ENCODE results near the gene CLDN19. TPM values are rescaled to one million over a fixed set of nuclear protein-coding genes. Genes with fewer than 3 reads are reported as not detected.
"Not testable (repeated sequence)": the region's sequence is repeated elsewhere in the genome, so short reads cannot be mapped to it uniquely, and the experiment has no call there.

CLDN19 gene
- total RNA-seq, 1 experiment from 2014 or later = 0.05 TPM

- no peaks in the 10 kb centered on the region for H3K36me3 ChIP-seq (ENCODE audit: control insufficient read depth, insufficient read depth, low read length)
- POLR2A ChIA-PET = no interaction called here
- DNase-seq (ENCODE audit: low read depth, low spot score) (no peak), ATAC-seq (no peak)
- no peak for TF ChIP-seq CTCF (IDR thresholded peaks at IDR 0.05)
- no peak for TF ChIP-seq SIN3A (IDR thresholded peaks at IDR 0.05; ENCODE audit: borderline replicate concordance, insufficient read depth, low read depth, low read length)
- TF ChIP-seq TCF7L2 (IDR thresholded peaks at IDR 0.05; ENCODE audit: low read depth, low read length) = no peak
- CTCF ChIA-PET = no interaction called here
- no peak overlapping the region for H3K27ac ChIP-seq (ENCODE audit: low read length)
- no peaks in the 10 kb centered on the region for H3K9me3 ChIP-seq (ENCODE audit: control insufficient read depth, insufficient read depth, low read depth, low read length)
- BruUV-seq (replicated peaks) = no TSS peak
- no peak overlapping the region for H3K4me3 ChIP-seq (ENCODE audit: low read depth in 2 of 2, low read length in 2 of 2)
- intact Hi-C loops (cut with micrococcal nuclease; ENCODE audit: unreplicated experiment) (no loop called here), in situ Hi-C loops (cut with HindIII; ENCODE audit: low pct_unique_long_range_greater_than_20kb, low sequenced_read_pairs) (no loop called here)
- H3K27me3 ChIP-seq (ENCODE audit: control insufficient read depth, insufficient read depth, low read length) = no peaks in the 10 kb centered on the region
- H3K4me1 ChIP-seq (ENCODE audit: control insufficient read depth, insufficient read depth, low read length) = no peaks in the 10 kb centered on the region
Measured at GRCh38 chr1:42720868-42721267, 19.2 kb downstream of the CLDN19 start.

- H3K27ac ChIP-seq (ENCODE audit: low read length); H3K27me3 ChIP-seq (ENCODE audit: control insufficient read depth, insufficient read depth, low read length); H3K4me1 ChIP-seq (ENCODE audit: control insufficient read depth, insufficient read depth, low read length); H3K4me3 ChIP-seq (ENCODE audit: low read depth in 2 of 2, low read length in 2 of 2); in situ Hi-C loops (cut with HindIII; ENCODE audit: low pct_unique_long_range_greater_than_20kb, low sequenced_read_pairs); intact Hi-C loops (cut with micrococcal nuclease; ENCODE audit: unreplicated experiment); DNase-seq (ENCODE audit: low read depth, low spot score); BruUV-seq (replicated peaks); POLR2A ChIA-PET; ATAC-seq; H3K9me3 ChIP-seq (ENCODE audit: control insufficient read depth, insufficient read depth, low read depth, low read length); H3K36me3 ChIP-seq (ENCODE audit: control insufficient read depth, insufficient read depth, low read length); CTCF ChIA-PET: not testable (repeated sequence)
Measured at GRCh38 chr1:42714441-42714840, 25.6 kb downstream of the CLDN19 start.

GRCh38 chr1:42713293-42713692 lies 26.7 kb downstream of the CLDN19 start:
- Histone ChIP-seq H3K4me1 (ENCODE audit: control insufficient read depth, insufficient read depth, low read length) (no peaks in the 10 kb centered on the region), H3K9me3 (ENCODE audit: control insufficient read depth, insufficient read depth, low read depth, low read length) (no peaks in the 10 kb centered on the region; the same call in 1 of the 2 replicates), H3K4me3 (ENCODE audit: low read depth in 2 of 2, low read length in 2 of 2) (no peak overlapping the region), H3K27ac (ENCODE audit: low read length) (no peak overlapping the region), H3K36me3 (ENCODE audit: control insufficient read depth, insufficient read depth, low read length) (0 out of 2 replicates have a peak, but pooled peaks cover 2% of the 10 kb centered on the region), H3K27me3 (ENCODE audit: control insufficient read depth, insufficient read depth, low read length) (no peaks in the 10 kb centered on the region)
- in situ Hi-C loops (cut with HindIII; ENCODE audit: low pct_unique_long_range_greater_than_20kb, low sequenced_read_pairs) = no loop called here
- ChIA-PET CTCF (no interaction called here), POLR2A (no interaction called here)
- DNase-seq (ENCODE audit: low read depth, low spot score) (no peak), ATAC-seq (no peak)
- intact Hi-C loops (cut with micrococcal nuclease; ENCODE audit: unreplicated experiment) = no loop called here
- BruUV-seq (replicated peaks) = no TSS peak
- TF ChIP-seq POLR2AphosphoS5 (IDR thresholded peaks at IDR 0.05; ENCODE audit: low read depth, low read length) (no peak), TCF7L2 (IDR thresholded peaks at IDR 0.05; ENCODE audit: low read depth, low read length) (no peak), CTCF (IDR thresholded peaks at IDR 0.05) (no peak), SIN3A (IDR thresholded peaks at IDR 0.05; ENCODE audit: borderline replicate concordance, insufficient read depth, low read depth, low read length) (no peak), REST (IDR thresholded peaks at IDR 0.05; ENCODE audit: insufficient read depth in 1 of 2, low read depth in 2 of 2, low read length in 1 of 2) (no peak)

- POLR2A ChIA-PET; ATAC-seq; H3K36me3 ChIP-seq (ENCODE audit: control insufficient read depth, insufficient read depth, low read length); H3K27me3 ChIP-seq (ENCODE audit: control insufficient read depth, insufficient read depth, low read length); in situ Hi-C loops (cut with HindIII; ENCODE audit: low pct_unique_long_range_greater_than_20kb, low sequenced_read_pairs); H3K4me1 ChIP-seq (ENCODE audit: control insufficient read depth, insufficient read depth, low read length); BruUV-seq (replicated peaks); DNase-seq (ENCODE audit: low read depth, low spot score); CTCF ChIA-PET; H3K4me3 ChIP-seq (ENCODE audit: low read depth in 2 of 2, low read length in 2 of 2); H3K27ac ChIP-seq (ENCODE audit: low read length); H3K9me3 ChIP-seq (ENCODE audit: control insufficient read depth, insufficient read depth, low read depth, low read length); intact Hi-C loops (cut with micrococcal nuclease; ENCODE audit: unreplicated experiment): not testable (repeated sequence)
Measured at GRCh38 chr1:42712808-42713207, 27.2 kb downstream of the CLDN19 start.
